NCI-H748 (cell line): Measurements from ENCODE around the gene CLCN1.

Experiments
- DNase-seq: peaks from one replicate; lab custom pipeline; 2025; ENCODE audit not compliant: unreplicated experiment; lab: John Stamatoyannopoulos, UW

Gene CLCN1

DNA sequence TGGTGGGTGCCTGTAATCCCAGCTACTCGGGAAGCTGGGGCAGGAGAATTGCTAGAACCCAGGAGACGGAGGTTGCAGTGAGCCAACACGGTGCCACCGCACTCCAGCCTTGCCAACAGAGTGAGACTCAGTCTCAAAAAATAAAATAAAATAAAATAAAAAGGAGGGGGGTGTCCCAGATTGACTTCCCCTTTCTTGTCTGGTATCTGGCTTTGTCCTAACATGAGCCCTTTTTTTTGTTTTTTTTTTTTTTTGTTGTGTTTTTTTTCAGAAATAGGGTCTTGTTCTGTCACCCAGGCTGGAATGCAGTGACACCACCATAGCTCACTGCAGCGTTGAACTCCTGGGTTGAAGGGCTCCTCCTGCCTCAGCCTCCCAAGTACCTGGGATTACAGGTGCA lies 23.0 kb upstream of the CLCN1 start:
- no peak for DNase-seq

DNA sequence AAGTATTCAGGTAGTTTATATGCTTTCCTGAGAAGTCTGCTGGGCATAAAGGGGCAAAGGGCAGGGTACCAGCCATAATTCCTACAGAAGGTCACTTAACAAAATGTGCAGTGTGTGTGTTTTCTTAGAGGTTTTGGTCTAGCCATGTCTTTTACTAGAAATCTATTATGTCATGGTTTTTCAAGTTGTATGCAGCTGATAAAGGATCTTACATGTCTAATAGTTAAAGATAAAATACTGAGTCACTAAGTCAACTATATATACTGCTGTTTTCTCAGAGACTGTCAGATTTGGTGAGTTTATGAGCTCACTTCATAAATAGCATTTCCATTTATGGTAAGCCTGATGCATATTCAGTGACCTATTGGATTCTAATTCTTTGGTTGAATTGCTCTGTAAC lies 20.0 kb upstream of the CLCN1 start:
- DNase-seq = no peak

DNA sequence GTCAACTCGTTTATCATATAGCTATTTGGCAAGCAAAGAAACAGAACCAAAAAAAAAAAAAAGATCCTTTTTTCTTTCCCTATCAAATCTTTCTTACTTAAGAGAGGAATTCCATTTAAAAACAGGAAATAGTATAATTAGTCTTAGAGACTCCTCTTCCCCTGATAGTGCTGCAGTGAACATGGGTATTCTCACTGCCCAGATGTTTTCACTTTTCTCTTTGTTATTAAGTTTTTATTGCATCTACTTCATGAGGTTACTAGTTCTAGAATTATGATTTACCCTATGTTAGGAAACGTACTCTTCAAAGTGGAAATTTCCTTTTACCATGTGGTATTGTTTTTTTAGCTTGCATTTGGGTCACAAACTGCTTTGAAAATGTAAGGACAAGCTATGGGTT lies 19.2 kb upstream of the CLCN1 start:
- no peak for DNase-seq

DNA sequence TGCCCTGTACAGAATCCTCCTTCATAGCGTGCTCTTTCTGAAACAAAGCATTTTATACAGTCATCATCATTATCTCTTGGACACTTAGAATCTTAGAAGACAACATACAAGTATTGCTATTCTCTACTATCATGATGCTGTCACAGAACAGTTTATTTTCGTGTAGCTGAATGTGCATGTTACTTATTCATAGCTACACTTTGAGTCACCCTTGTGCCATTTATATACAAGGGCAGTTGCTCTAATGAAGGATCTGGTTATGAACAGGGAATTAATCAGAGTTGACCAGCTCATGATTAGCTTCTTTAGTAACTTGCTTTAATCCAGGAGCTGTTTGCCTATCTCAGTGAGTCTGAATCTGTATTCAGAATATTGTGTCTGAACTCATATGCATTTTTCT lies 16.6 kb upstream of the CLCN1 start:
- no peak for DNase-seq

DNA sequence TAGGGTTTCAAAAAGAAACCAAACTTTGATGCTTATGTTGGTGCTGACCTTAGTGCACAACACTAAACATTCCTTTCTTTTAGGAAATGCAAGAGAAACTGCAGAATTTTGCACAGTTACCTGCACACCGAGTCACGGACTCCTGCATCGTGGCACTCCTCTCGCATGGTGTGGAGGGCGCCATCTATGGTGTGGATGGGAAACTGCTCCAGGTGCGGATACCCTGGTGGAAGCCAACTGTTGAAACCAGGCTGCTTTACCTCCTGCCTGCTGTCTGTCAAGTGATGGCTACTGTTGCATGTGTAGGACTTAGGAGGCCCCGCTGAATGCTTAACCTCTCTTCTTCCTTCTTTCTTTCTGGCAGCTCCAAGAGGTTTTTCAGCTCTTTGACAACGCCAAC lies 16.1 kb upstream of the CLCN1 start:
- DNase-seq = peak; percentile 22

DNA sequence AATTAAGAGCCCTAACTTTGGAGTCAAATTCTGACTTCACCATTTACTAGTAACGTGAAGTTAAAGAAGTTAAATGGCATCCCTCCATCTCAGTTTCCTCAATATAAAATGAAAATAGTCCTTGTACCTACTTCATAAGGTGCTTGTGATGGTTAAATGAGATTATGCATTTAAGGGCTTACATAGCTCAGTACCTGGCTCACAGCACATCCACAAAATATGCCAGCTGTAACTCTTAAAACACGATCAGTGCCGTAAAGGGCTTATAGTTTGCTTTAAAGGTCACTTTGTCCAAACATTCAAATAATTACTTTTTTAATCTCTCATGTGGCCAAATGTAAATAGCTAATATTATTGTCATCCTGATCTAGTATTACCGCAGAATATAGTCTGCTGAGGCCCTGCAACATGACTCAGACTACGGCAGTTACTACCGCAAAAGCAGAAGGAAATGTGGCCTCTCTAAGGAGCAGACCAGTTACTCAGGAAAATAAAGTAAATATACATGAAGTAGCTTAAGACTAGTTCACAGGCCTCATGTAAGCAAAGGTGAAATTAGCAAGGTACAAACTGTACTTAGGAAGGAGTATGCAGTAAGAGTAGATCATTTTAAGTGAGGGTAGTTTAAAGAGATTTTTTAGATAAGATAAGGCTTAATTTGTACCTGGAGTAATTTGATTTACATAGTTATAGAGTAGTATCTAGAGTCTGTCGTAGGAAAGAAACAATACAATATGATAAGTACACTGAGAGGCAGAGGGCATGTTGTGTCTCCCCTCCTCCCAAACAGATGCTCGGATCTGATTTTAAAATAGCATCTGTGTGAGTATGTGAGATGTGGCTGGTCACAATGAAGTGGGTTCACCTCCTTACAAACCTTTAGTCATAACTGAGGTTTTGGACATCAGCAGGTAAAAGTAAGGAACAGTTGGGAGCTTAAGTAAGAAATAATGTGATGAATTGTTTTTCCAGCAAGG lies 14.7 kb upstream of the CLCN1 start:
- DNase-seq = no peak

DNA sequence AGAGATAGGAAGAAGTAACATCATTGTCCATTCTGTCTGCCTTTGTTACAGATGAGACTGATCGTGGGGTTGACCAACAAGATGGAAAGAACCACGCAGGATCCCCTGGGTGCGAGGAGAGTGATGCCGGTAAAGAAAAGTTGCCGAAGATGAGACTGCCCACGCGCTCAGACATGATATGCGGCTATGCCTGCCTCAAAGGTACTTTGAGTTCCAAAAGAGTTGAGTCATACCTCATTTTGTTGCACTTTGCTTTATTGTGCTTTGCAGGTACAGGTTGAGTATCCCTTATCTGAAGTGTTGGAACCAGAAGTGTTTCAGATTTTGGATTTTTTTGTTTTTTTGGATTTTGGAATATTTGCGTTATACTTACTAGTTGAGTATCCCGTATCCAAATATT lies 12.2 kb upstream of the CLCN1 start:
- no peak for DNase-seq

DNA sequence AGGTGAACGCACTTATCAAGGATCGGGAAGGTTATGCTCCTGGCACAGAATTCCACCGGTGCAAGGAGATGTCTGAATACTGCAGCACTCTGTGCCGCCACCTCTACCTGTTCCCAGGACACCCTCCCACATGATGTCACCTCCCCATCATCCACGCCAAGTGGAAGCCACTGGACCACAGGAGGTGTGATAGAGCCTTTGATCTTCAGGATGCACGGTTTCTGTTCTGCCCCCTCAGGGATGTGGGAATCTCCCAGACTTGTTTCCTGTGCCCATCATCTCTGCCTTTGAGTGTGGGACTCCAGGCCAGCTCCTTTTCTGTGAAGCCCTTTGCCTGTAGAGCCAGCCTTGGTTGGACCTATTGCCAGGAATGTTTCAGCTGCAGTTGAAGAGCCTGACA lies 11.0 kb upstream of the CLCN1 start:
- DNase-seq = no peak

DNA sequence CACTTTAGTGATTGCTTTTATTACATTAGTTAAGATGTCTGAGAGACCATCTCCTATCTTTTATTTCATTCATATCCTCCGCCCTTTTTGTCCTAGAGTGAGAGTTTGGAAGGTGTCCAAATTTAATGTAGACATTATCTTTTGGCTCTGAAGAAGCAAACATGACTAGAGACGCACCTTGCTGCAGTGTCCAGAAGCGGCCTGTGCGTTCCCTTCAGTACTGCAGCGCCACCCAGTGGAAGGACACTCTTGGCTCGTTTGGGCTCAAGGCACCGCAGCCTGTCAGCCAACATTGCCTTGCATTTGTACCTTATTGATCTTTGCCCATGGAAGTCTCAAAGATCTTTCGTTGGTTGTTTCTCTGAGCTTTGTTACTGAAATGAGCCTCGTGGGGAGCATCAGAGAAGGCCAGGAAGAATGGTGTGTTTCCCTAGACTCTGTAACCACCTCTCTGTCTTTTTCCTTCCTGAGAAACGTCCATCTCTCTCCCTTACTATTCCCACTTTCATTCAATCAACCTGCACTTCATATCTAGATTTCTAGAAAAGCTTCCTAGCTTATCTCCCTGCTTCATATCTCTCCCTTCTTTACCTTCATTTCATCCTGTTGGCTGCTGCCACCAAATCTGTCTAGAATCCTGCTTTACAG lies 10.4 kb upstream of the CLCN1 start:
- peak; percentile 47 for DNase-seq

DNA sequence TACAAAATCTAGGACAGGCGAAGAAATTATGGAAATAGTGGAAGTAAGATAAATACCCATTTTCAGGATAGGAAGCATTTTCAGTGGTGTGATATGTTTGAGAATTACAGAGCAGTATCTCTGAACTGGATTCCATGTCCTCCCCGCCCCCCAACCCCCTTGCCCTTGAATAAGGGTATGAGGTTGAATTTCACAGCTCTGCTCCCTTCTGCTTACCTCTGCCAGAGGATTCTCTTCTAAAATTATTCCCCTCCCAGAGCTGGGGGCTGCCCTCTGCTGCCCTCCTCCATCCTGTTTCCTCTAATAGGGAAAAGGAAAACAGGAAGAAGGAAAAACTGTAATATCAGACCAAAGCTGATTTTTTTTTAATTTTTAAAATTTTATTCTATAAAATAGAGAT lies 7.3 kb upstream of the CLCN1 start:
- DNase-seq = no peak

DNA sequence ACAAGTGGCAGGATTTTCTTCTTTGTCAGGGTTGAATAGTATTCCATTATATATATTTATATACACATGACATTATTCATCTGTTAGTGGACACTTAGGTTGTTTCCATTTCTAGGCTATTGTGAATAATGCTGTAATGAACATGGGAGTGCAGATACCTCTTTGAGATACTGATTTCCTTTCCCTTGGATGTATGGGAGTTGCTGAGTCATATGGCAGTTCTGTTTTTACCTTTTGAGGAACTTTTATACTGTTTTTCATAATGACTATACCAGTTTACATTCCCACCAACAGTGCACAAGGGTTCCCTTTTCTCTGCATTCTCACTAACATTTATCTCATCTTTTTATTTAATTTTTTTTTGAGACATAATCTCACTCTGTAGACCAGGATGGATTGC lies 1.8 kb upstream of the CLCN1 start:
- no peak for DNase-seq

DNA sequence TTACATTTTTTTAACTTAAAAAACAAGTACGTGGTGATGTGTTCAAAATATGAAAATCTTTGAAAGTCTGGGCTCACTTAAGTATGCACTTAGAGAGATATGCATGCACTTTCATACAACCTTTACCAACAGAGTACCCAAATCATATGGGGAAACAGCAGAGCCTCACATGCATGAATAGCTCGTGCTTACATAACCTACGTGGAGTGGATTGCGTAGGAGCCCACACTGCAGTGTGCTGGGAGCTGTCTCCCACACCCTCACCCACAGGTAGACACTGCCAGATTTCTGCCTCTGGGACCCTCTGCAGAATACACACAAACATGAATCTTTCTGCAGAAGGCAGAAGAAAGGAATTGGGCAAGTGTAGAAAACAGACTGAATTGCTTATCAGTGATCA lies 581 bp downstream of the CLCN1 start:
- DNase-seq = no peak

DNA sequence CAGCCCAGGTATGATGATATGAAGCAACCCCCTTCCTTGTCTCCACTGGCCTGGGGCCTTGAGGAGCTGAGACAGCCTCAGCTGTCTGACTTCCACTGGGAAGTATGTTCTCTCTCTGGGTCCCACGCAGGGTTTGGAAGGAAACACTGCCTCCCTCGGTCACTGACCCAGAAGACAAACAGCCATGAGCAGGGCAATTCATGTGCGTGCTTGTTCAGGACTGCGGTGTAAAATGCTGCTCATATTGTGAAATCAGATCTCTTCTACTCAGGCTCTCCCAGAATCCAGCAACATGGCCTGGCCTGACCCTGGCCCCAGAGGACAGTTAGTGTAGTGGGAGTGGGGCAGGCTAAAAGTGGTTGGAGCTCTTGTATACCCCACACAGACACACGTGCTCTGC lies 2.8 kb downstream of the CLCN1 start:
- DNase-seq = no peak

DNA sequence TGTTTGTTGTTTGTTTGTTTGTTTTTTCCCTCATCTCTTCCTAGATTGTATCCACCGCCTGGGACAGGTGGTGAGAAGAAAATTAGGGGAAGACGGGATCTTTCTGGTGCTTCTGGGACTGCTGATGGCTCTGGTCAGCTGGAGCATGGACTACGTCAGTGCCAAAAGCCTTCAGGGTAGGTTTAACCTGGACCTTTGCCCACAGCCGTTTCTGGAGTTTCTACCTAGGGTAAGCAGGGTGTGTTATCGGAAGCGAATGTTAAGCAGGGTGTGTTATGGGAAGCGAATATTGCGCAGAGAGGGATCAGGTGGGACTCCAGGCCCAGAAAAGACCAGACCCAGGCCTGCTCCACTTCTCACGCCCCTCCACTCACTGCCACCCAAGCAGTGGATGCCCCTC lies 4.7 kb downstream of the CLCN1 start:
- DNase-seq = no peak

DNA sequence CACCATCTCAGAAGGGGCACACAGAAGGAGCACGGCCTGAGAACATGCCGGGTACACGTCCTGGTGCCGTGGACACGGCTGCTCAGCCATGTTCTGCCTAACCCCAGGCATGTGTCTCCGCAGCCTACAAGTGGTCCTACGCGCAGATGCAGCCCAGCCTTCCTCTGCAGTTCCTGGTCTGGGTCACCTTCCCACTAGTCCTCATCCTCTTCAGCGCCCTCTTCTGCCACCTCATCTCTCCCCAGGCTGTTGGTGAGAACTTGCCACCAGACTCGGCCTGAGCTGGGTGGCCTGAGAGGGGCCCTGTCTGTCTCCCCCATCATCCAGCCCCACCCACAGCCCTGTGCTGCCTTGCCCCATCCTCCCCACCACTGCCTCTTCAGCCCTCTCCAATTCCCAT lies 5.3 kb downstream of the CLCN1 start:
- DNase-seq = no peak

DNA sequence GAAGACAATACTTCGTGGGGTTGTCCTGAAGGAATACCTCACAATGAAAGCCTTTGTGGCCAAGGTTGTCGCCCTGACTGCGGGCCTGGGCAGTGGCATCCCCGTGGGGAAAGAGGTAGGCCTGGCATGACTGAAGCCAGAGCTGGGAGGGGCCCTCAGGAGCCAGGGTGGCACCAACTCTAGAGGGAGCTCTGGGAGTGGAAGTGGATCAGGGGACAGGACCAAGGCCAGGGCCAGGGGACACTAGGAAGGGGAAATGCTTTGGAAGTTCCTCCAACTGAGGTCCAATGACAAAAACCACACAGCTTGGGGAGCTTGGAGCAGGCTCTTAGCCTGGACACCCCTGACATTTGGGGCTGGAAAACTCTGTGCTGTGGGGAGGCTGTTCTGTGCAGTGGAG lies 5.8 kb downstream of the CLCN1 start:
- no peak for DNase-seq

DNA sequence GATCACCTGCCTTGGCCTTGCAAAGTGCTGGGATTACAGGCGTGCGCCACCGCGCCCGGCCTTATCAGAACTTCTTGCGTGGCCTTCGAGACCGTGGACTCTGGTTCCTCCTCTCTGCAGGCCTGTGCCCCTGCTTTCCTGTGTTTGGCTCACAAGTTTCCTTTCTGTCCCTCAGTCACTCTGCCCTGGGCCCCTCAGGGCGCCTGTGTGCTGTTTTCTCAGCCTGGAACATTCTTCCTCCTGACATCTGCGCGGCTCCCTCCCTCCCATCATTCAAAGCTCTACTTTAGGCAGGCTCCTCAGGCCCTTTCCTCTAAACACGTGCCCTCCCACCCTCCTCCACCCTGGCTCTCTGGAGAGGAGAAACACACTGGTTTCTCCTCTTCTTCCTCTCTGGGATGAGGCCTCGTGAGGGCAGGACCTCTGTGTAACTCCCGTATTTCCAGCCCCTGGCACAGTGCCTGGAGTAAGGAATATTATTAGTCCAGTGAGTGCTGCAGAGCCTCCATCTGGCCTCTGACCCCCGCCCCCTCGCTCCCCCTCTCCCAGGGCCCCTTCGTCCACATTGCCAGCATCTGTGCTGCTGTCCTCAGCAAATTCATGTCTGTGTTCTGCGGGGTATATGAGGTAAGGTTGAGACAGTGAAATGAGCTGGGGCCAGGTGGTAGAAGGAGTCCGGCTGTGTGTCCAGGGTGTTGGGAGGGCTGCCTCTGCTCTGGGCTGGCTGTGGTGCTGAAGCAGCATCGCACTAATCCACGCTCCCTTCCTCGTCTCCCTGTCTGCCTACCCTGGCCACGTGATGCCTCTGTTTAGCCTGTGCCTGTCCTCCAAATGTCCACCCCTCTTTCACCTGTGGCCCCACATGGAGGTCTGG lies 7.1 kb downstream of the CLCN1 start:
- no peak for DNase-seq

DNA sequence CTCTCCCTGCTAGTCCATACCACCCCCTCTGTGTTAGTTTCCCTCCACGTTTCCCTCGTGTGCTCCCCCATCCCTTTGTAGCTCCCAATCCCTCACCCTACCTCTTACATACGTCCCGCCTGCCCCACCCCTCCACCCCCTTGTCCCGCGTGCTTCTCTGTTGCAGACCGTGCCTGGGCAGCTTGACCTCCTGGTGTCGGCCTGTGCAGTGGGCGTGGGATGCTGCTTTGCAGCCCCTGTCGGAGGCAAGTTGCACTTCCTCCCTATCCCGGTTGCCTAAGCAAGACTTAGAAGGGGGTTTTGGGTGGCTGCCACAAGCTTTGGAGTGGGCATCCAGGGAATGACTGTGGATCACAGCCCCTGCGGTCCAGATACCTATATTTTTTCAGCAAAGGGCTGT lies 7.7 kb downstream of the CLCN1 start:
- DNase-seq = no peak

DNA sequence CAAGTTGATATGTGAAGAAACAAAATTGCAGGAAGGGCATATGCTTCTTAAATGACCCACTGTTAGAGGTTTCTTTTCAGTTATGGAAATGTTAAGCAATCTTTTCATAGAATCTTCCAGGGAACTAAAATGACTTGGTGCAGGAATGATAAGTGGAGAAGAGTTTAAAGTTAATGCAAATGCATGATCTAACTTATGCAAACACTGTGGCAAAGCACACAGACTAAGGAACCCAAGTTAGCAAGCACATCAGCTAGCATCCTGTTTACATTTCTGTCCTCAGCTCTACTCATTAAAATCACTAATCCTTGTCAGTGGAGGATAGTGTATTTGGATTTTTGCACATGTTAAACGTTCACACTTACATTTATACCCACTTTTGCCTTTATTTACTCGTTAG lies 9.3 kb downstream of the CLCN1 start:
- DNase-seq = no peak

DNA sequence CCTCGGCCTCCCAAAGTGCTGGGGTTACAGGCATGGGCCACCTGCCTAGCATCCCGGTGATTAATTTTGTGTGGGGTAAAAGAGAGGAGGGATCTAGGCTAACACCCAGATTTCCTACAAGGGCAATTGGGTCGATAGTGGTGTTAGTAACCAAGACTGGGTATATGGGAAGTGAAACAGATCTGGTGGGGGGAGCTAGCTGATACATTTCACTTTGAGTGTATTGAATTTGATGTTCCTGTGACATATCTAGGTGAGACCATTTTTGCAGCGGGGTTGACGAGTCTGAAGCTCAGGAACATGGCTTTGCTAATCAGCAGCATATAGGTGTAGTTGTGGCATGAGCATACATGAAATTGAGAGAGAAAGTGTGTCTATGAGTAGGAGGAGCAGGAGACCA lies 12.0 kb downstream of the CLCN1 start:
- DNase-seq = no peak

DNA sequence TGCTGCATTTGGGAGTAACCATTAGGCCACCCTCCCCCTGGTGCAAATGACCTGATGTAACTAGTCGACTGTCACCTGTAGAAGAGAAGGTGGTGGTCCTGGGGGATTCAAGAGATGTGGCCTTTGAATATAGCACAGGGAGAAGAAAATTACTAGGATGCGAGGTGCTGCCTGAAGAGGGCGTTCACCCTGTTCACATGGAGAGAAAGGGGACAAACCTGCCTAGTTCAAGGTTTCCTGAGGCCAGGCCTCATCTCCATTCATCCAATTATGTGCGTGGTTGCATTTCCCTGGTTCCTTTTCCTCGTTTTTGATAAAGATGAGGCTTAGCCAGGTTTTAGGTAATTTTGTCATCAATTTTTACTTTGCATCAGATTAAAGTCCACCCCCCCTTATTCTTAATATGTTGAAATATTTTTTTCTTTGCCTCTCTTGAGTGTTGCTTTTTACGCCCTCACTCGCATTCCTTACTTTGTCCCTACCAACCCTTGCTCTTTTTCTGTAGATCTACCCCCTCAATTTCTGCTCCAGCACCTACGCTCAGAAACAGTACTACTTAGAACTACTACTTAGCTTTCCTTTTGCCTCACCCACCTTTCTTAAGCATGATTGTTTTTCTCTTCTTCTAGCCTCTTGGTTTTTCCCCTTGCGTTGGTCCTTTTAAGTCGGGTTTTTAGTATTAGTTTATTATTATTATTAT lies 13.7 kb downstream of the CLCN1 start:
- DNase-seq = peak; percentile 10
